Parathyroid adenoma (tissue), 2 donors: ENCODE measurements around the gene TMC6.

Source experiments
- H2AFZ ChIP-seq: fragments of 300-600 bp; sonication (generic); one replicate; pipeline ENCODE4 v1.7.0; 2017; ENCODE audit warnings: antibody characterized with exemption, mild to moderate bottlenecking
- H3K27ac ChIP-seq: fragments of 300-600 bp; sonication (generic); one replicate; pipeline ENCODE4 v1.7.0; 2017
- H3K27me3 ChIP-seq: fragments of 300-600 bp; sonication (generic); one replicate; pipeline ENCODE4 v1.7.0; 2017; ENCODE audit warnings: low read length; ENCODE audit not compliant: control insufficient read depth, insufficient read depth
- H3K36me3 ChIP-seq: fragments of 300-600 bp; sonication (generic); one replicate; pipeline ENCODE4 v1.7.0; 2017; ENCODE audit warnings: low read length; ENCODE audit not compliant: control insufficient read depth, insufficient read depth
- H3K4me1 ChIP-seq: fragments of 300-600 bp; sonication (generic); one replicate; pipeline ENCODE4 v1.7.0; 2017; ENCODE audit warnings: control low read depth
- H3K4me2 ChIP-seq: fragments of 300-600 bp; sonication (generic); one replicate; pipeline ENCODE4 v1.7.0; 2017; ENCODE audit warnings: low read length
- H3K4me3 ChIP-seq: fragments of 300-600 bp; sonication (generic); one replicate; pipeline ENCODE4 v1.7.0; 2017; ENCODE audit warnings: low read depth, low read length
- H3K79me2 ChIP-seq: fragments of 300-600 bp; sonication (generic); one replicate; pipeline ENCODE4 v1.7.0; 2017; ENCODE audit warnings: control low read depth
- H3K9ac ChIP-seq: fragments of 300-600 bp; sonication (generic); one replicate; pipeline ENCODE4 v1.7.0; 2017; ENCODE audit warnings: mild to moderate bottlenecking
- H3K9me3 ChIP-seq: fragments of 300-600 bp; sonication (generic); one replicate; pipeline ENCODE4 v1.7.0; 2017; ENCODE audit warnings: low read length; ENCODE audit not compliant: control insufficient read depth
- CTCF ChIP-seq: fragments of 300-600 bp; sonication (generic); IDR thresholded peaks from one replicate; pipeline ENCODE4 v1.7.0; 2017; ENCODE audit warnings: antibody characterized with exemption, mild to moderate bottlenecking
- donor health status: primary hyperparathyroidism.

Gene TMC6

GRCh38 chr17:78107976-78108725 lies 20.4 kb downstream of the TMC6 start:
- no peak overlapping the region for H2AFZ ChIP-seq
- H3K27me3 ChIP-seq = no peaks in the 10 kb centered on the region
- no peak for TF ChIP-seq CTCF
- H3K9me3 ChIP-seq = no peaks in the 10 kb centered on the region
- H3K4me2 ChIP-seq = no peak overlapping the region
- no peaks in the 10 kb centered on the region for H3K79me2 ChIP-seq
- no peaks in the 10 kb centered on the region for H3K36me3 ChIP-seq
- no peak overlapping the region for H3K27ac ChIP-seq
- H3K4me1 ChIP-seq = peaks cover 4% of the 10 kb centered on the region
- H3K4me3 ChIP-seq = no peak overlapping the region
- H3K9ac ChIP-seq = no peak overlapping the region

GRCh38 chr17:78107457-78107856 lies 21.1 kb downstream of the TMC6 start:
- H3K4me3 ChIP-seq = no peak overlapping the region
- TF ChIP-seq CTCF = no peak
- H3K27me3 ChIP-seq = no peaks in the 10 kb centered on the region
- H3K79me2 ChIP-seq = no peaks in the 10 kb centered on the region
- H3K36me3 ChIP-seq = no peaks in the 10 kb centered on the region
- H2AFZ ChIP-seq = no peak overlapping the region
- H3K4me2 ChIP-seq = no peak overlapping the region
- H3K9me3 ChIP-seq = no peaks in the 10 kb centered on the region
- peaks cover under 1% of the 10 kb centered on the region for H3K4me1 ChIP-seq
- no peak overlapping the region for H3K27ac ChIP-seq
- no peak overlapping the region for H3K9ac ChIP-seq

- Histone ChIP-seq H3K36me3 (no peaks in the 10 kb centered on the region), H3K9me3 (no peaks in the 10 kb centered on the region), H3K4me3 (no peak overlapping the region), H3K4me2 (no peak overlapping the region), H3K9ac (no peak overlapping the region), H3K27ac (no peak overlapping the region), H3K4me1 (no peaks in the 10 kb centered on the region), H3K79me2 (no peaks in the 10 kb centered on the region), H3K27me3 (no peaks in the 10 kb centered on the region), H2AFZ (no peak overlapping the region)
- no peak for TF ChIP-seq CTCF
Measured at GRCh38 chr17:78106211-78106610, 22.3 kb downstream of the TMC6 start.

- Histone ChIP-seq H3K9ac (no peak overlapping the region), H3K4me1 (no peaks in the 10 kb centered on the region), H3K4me3 (no peak overlapping the region), H2AFZ (no peak overlapping the region), H3K79me2 (no peaks in the 10 kb centered on the region), H3K4me2 (no peak overlapping the region), H3K27me3 (no peaks in the 10 kb centered on the region), H3K36me3 (no peaks in the 10 kb centered on the region), H3K9me3 (no peaks in the 10 kb centered on the region), H3K27ac (no peak overlapping the region)
- TF ChIP-seq CTCF = no peak
Measured at GRCh38 chr17:78105551-78105950, 23.0 kb downstream of the TMC6 start.

- H3K4me1 ChIP-seq = no peaks in the 10 kb centered on the region
- H3K36me3 ChIP-seq = no peaks in the 10 kb centered on the region
- no peak overlapping the region for H2AFZ ChIP-seq
- no peak for TF ChIP-seq CTCF
- H3K9ac ChIP-seq = no peak overlapping the region
- H3K4me2 ChIP-seq = no peak overlapping the region
- no peaks in the 10 kb centered on the region for H3K9me3 ChIP-seq
- H3K4me3 ChIP-seq = no peak overlapping the region
- H3K27ac ChIP-seq = no peak overlapping the region
- no peaks in the 10 kb centered on the region for H3K79me2 ChIP-seq
- no peaks in the 10 kb centered on the region for H3K27me3 ChIP-seq
Measured at GRCh38 chr17:78105101-78105500, 23.5 kb downstream of the TMC6 start.
